LNCaP clone FGC (cell line): ENCODE measurements around the gene UQCRHL.
A peak's percentile ranks its signal among the peaks of the same experiment; 100 is the strongest.

Experiments used
- DNase-seq: peaks from one replicate; pipeline ENCODE4 v3.0.0-alpha.2; 2011; ENCODE audit warnings: low read depth
- H3K4me3 ChIP-seq: 2 replicates; pipeline ENCODE4 v1.5.1; 2011; ENCODE audit warnings: mild to moderate bottlenecking, low read depth, low read length, control low read depth
- TF ChIP-seq, protein P1 (sequence below): IDR thresholded peaks from 2 replicates; pipeline ENCODE4 v1.5.1; 2012; ENCODE audit warnings: mild to moderate bottlenecking; ENCODE audit not compliant: control insufficient read depth, insufficient read depth; ENCODE audit errors: extremely low read depth

UQCRHL gene

GRCh38 chr1:15762546-15762945 lies 44.9 kb downstream of the UQCRHL start:
- no peak for DNase-seq
- H3K4me3 ChIP-seq = no peak overlapping the region
- TF ChIP-seq, protein P1, sequence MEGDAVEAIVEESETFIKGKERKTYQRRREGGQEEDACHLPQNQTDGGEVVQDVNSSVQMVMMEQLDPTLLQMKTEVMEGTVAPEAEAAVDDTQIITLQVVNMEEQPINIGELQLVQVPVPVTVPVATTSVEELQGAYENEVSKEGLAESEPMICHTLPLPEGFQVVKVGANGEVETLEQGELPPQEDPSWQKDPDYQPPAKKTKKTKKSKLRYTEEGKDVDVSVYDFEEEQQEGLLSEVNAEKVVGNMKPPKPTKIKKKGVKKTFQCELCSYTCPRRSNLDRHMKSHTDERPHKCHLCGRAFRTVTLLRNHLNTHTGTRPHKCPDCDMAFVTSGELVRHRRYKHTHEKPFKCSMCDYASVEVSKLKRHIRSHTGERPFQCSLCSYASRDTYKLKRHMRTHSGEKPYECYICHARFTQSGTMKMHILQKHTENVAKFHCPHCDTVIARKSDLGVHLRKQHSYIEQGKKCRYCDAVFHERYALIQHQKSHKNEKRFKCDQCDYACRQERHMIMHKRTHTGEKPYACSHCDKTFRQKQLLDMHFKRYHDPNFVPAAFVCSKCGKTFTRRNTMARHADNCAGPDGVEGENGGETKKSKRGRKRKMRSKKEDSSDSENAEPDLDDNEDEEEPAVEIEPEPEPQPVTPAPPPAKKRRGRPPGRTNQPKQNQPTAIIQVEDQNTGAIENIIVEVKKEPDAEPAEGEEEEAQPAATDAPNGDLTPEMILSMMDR = no peak

DNA sequence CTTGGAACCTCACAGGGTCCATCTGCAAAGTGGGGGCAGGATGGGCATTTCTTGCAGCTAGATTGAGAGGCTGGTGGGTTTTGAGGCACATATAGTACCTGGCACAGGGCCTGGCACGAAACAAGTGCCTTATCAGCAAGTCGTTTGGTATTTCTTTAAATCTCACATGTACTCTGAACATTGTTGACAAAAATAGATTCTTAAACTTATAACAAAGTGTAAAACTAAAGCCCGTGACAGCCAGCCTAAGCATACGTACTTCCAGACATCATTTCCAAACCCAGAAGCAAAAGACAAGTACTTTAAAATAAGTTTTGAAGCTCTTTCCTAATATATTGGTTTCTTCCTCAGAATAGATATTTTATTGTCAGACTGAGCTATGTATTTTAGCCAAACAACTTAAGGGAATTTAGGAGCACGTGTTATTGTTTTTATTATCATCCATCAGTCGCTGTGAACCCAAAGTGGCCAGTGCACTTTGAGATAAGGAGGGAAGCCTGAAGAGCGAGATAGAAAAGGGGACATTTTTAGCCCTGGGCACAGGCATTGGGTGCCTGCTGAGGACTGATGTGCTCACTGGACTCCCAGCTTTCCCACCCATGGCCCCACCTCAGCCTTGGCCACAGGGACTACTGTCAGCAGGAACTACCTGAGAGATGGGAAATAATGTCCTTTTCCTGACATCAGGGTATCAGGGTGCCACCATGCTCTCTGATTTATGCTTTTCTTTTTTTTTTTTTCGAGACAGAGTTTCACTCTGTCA lies 45.9 kb downstream of the UQCRHL start:
- H3K4me3 ChIP-seq = no peak overlapping the region
- TF ChIP-seq, protein P1 = no peak
- no peak for DNase-seq

DNA sequence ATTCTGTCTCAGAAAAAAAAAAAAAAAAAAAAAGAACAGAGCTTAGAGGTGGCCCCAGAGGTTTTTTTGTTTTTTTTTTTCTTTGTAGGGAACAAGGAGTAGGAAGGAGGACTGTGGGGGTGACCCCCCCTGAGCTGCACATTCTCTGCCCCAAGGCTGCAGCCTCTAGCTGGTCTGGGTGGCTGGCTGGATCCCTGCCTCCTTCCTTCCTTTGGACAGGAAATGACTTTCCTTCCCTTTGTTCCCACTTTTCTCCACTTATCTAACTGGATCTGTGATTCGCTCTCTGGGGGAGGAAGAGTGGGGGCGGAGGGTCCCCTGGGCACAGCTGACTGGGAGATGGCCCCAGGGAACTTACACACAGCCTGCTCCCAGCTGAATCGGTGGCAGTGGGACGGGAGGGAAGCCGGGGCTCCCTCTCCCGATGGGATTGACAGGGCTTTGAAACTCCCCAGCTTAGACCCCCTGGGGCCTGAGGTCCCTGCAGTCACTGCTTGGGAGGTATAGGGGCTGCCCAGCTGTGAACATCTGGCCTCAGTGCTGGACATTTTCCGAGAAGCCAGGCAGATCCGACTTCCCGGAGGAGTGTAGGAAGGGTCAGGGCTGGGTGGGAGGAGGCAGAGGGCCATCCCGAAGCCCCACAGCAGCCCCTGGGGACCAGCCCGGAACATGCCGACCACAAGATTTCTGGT lies 46.8 kb downstream of the UQCRHL start:
- DNase-seq = no peak
- no peak overlapping the region for H3K4me3 ChIP-seq
- TF ChIP-seq, protein P1 = no peak

GRCh38 chr1:15758953-15759661 lies 48.3 kb downstream of the UQCRHL start:
- H3K4me3 ChIP-seq = peak overlapping the region; percentile 52
- TF ChIP-seq, protein P1 = no peak
- no peak for DNase-seq

- DNase-seq = no peak
- peak within 1 kb of the TSS; percentile 52 for H3K4me3 ChIP-seq
- TF ChIP-seq, protein P1 = no peak
Observed at GRCh38 chr1:15758343-15758931, 49.0 kb downstream of the UQCRHL start, which contains the start of gene FBLIM1. Gene FBLIM1 (plus strand): TSS chr1:15758795. CDS start chr1:15764984, 6,189 bp downstream.

DNA sequence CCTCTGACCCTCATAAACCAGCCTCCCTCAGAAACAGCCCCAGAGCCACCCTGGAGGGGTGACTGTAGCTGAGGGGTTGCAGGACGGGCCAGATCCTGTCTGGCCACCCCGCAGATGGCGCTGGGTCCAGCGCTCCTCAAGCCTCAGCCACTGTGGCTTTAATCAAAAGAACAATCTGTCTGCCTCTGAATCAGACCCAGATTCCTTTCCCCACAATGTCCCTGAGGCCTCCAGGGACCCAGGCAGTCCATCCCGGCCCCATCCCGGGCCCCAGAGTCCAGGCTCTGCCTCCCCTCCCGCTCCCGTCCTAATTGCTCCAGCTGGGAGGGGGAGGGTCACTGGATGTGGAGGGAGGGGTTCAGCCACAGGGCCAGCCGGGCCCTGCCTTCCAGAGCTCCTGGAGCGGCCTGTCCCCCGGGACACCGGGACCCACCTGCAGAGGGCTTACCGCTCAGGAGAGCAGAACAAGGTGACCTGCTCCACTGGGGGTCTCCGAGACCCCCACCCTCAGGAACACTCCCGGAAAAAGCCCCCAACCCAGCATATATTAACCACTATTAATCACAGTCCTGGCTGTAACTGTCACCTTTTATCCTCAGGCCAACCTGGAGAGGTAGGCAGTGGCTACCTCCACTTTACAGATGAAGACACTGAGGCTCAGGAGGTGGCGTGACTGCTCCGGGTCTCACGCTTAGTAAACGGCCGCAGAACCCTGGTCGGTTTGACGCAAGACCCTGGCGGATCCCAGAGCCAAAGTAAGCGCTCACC lies 49.7 kb downstream of the UQCRHL start:
- H3K4me3 ChIP-seq = no peak overlapping the region
- no peak for DNase-seq
- TF ChIP-seq, protein P1 = no peak
